Measurements from ENCODE around the gene CEP78. TPM values are rescaled to one million over a fixed set of nuclear protein-coding genes. Genes with fewer than 3 reads are reported as not detected.

CEP78 gene
- total RNA-seq, 1 experiment from 2014 or later: 23.8 TPM

DNA sequence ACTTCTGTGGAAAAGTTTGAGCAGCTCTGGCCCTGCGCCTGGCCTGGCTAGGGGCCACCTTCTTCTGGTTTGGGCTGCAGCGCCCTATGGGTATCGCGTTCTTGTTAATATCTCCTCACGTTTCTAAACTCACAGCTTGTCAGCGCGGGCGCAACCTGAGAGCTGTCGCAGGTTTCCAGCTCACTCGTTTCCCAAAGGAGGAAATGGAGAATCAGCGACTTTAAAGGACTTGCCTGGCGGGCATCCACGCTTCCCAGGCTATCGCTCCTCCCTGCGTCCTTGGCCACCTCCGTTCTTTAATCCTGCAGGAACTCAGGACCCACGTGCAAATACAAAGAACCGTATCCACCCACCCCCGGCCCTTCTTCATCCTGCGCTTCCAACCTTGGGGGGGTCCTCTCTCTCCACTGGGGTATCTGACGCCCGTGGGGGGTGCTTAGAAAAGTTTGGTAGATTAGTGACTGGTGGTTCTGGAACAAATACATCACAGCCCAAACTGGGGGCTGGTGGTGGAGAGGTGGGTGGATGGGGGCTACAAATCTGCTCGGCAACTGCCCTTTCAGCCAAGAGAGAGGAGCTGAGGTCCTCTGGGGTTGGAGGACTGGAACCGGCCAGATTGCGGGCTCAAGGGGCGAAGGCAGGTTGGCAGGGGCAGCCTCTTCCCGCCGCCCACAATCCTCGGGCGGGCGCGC lies 60.5 kb downstream of the CEP78 start:
- in situ Hi-C loops (cut with HindIII; ENCODE audit: low pct_unique_long_range_greater_than_20kb, low sequenced_read_pairs): no loop called here

DNA sequence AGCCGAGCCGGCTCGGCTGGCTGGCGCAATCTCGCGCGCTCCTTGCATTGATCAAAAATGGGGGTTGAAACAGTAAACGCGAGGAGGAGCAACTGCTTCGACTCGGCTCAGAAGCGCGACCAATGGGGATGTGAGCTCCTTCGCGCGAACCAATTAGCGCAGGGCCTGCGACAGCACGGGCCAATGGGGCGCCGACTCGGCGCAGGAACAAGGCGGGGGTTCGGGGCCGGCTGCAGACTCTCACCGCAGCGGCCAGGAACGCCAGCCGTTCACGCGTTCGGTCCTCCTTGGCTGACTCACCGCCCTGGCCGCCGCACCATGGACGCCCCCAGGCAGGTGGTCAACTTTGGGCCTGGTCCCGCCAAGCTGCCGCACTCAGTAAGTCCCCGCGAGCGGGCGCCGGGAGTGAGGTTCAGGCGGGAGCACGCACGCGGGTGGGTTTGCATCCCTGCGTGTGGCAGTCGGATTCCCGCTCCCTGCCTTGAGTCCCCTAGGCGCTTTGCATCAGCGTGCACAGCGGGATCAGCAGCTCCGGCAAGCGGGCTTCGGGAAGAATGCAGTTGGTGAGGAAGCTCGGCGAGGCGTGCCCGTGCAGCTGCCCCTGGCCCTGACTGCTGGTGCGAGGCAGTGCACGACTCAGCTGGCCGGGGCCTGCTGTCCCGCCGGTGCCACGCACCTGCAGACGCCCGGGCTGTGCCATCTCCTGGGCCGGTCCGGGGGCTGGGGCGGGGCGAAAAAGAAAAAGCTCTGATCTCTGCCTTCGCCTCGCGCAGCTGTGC lies 61.2 kb downstream of the CEP78 start, which contains the start of gene PSAT1:
PSAT1 (plus strand) TSS at position 233 of the 779 bp plus-strand sequence; CDS start at position 319, 86 bp downstream.
- in situ Hi-C loops (cut with HindIII; ENCODE audit: low pct_unique_long_range_greater_than_20kb, low sequenced_read_pairs): no loop called here

More for the DNA sequence above, 60.5 kb downstream of the CEP78 start:
- peak; percentile 44 for DNase-seq (ENCODE audit: low read depth, low spot score)

GRCh38 chr9:78297672-78297961 lies 61.7 kb downstream of the CEP78 start:
- in situ Hi-C loops (cut with HindIII; ENCODE audit: low pct_unique_long_range_greater_than_20kb, low sequenced_read_pairs): no loop called here
- peak; percentile 63 for DNase-seq (ENCODE audit: low read depth, low spot score)

More for the DNA sequence above, 61.2 kb downstream of the CEP78 start, which contains the start of gene PSAT1:
- DNase-seq (ENCODE audit: low read depth, low spot score): peak; percentile 97

DNA sequence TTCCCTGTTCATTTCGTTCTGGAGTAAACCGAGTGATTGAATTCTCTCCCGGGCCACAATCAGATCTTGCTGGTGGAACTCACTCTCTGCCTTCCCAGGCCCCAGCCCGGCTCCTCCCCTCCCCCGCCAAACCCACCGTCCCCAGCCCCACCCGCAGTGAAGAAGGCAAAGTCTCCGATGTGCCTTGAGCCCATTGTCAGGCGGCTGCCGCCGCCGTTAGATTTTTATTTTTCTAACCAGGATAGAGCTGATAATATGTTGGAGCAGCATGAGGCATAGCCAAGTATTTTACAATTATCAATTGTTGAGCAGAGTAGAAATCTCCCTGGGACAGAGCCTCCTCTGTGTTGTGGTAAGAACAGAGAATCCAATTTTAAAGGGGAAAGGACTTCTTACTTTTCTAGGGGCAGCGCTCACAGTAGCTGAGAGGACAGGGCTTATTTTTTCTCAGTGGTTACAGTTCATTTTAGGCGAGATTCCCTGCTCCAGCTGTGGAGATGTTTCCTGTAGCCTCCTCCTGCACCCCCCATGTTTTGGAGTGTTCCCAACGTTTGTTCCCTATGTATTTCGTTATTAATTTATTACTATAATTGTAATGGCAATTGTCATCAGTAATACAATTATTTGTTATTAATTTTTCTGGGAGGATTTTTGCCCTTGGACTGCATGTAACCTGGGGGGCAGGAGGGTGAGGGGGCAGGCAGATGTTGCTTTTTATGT lies 62.3 kb downstream of the CEP78 start:
- DNase-seq (ENCODE audit: low read depth, low spot score): peak; percentile 55
- in situ Hi-C loops (cut with HindIII; ENCODE audit: low pct_unique_long_range_greater_than_20kb, low sequenced_read_pairs): no loop called here

GRCh38 chr9:78300209-78300608 lies 64.3 kb downstream of the CEP78 start:
- in situ Hi-C loops (cut with HindIII; ENCODE audit: low pct_unique_long_range_greater_than_20kb, low sequenced_read_pairs): no loop called here
- no peak for DNase-seq (ENCODE audit: low read depth, low spot score)

DNA sequence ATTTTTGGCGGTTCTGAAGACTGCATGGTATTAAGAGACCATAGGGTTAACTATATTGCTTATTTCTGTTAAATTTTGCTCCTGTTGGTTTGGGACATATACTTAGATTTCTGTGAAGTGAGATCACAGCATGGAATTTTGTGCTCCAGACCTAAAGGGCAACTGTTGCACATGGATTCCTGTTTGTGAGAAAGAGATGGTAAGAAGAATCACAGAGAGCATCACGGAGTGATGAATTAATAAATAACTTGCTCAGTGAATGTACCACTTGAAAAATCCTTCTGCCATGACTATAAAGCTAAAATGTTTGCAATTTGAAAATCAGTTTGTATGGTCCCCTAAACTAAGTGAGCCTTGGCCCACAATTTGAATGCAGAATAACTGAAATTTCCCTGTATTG lies 65.6 kb downstream of the CEP78 start:
- DNase-seq (ENCODE audit: low read depth, low spot score): no peak
- in situ Hi-C loops (cut with HindIII; ENCODE audit: low pct_unique_long_range_greater_than_20kb, low sequenced_read_pairs): no loop called here

DNA sequence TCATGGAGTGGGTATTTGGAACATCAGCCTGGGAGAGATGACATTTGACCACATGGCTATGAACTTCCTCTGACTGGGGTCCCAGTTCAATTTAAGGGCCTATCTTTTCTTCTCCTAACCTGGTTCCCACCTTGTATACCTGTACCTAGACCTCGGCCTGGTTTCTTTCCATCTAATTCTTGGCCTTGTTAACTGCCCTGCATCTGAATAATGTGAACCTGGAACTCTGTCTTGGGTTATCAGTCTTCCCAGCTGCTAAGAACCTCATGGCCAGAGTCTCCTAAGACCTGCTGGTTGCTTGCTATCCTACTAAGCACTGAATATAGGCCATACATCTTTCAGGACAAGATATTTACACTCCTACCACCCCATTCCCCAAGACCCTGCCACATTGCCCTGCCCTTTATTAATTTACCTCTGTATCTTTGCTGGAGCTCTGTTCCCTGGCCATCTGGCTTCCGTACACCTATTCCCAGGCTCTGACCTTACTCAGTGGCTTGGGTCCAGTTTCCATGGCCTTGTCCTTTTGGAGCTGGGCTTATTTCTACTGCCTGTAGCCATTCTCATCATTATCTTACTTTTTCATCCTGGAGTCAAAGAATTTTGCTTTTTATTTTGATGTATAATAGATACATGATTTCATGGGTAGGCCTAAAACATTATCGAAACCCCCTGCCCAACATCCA lies 67.6 kb downstream of the CEP78 start:
- in situ Hi-C loops (cut with HindIII; ENCODE audit: low pct_unique_long_range_greater_than_20kb, low sequenced_read_pairs): no loop called here
- DNase-seq (ENCODE audit: low read depth, low spot score): no peak

DNA sequence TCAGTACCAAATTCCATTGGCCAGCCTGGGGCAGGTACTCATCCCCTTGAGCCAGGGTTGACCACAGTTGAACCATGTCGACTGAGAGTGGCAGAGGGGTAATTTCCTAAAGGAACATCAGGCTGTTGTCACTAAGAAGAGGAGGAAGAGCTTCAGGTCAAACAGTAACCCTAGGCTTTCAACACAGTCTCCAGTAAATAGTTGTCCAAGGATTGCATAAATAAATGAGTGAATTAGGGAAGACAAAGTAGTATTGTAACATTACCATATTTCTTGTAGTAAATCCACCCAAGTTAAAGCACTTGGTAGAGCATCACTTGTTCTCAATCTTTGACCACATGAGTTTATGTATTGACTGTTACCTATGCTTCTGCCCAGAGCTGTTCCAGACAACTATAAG lies 68.5 kb downstream of the CEP78 start:
- in situ Hi-C loops (cut with HindIII; ENCODE audit: low pct_unique_long_range_greater_than_20kb, low sequenced_read_pairs): no loop called here
- no peak for DNase-seq (ENCODE audit: low read depth, low spot score)

DNA sequence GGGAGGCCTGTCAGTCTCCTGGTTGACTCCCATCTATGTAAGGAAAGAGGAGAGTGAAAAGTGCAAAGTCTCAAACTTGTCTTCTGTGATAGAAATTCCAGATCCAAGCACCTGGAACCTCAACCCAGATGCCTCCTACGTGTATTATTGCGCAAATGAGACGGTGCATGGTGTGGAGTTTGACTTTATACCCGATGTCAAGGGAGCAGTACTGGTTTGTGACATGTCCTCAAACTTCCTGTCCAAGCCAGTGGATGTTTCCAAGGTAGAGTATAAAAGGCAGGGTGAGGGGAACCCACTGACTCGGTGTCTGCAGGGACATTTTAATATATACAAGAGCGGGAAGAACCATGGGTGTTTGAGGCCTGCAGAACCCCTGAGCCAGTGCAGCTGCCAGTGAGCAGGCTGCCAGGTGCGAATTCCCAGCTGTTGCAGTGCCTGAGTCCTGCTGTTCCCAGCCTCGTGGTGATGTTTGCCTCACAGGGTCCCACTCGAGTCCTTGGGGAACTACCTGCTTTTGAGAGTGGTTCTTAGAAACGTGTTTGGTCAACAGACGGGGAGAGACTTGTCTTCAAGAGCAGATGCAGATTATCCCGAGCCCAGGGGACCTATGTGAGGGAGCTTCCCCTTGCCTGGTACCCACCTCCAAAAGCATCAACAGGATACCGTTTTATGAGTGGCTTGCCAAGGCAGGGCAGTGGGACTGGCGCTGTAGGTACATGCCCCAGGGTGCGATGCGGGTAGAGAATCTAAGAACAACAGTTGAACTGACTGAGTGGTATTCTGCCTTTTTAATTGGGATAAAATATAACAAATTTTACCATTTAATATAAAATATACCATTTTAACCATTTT lies 70.6 kb downstream of the CEP78 start:
- no peak for DNase-seq (ENCODE audit: low read depth, low spot score)
- in situ Hi-C loops (cut with HindIII; ENCODE audit: low pct_unique_long_range_greater_than_20kb, low sequenced_read_pairs): no loop called here

DNA sequence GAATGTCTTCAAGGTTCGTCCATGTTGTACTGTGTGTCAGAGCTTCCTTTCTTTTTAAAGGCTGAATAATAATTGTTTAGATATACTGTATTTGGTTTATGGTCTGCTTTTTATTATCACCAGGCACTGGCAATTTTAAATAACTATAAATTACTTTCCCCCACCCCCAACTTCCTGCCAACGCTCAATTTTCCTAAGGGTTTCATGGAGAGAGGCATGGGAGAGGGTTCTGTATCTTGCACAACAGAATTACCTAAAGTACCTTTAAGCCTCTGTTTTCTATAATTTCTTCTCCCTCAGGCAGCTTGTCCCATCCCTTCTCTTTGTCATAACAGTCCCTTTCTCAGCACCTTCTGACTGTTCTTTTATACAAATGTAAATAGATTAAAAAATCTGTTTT lies 71.5 kb downstream of the CEP78 start:
- no peak for DNase-seq (ENCODE audit: low read depth, low spot score)
- in situ Hi-C loops (cut with HindIII; ENCODE audit: low pct_unique_long_range_greater_than_20kb, low sequenced_read_pairs): no loop called here

GRCh38 chr9:78309066-78309465 lies 73.2 kb downstream of the CEP78 start:
- no peak for DNase-seq (ENCODE audit: low read depth, low spot score)
- in situ Hi-C loops (cut with HindIII; ENCODE audit: low pct_unique_long_range_greater_than_20kb, low sequenced_read_pairs): no loop called here

- in situ Hi-C loops (cut with HindIII; ENCODE audit: low pct_unique_long_range_greater_than_20kb, low sequenced_read_pairs): no loop called here
Observed at GRCh38 chr9:78311075-78311474, 75.2 kb downstream of the CEP78 start.

DNA sequence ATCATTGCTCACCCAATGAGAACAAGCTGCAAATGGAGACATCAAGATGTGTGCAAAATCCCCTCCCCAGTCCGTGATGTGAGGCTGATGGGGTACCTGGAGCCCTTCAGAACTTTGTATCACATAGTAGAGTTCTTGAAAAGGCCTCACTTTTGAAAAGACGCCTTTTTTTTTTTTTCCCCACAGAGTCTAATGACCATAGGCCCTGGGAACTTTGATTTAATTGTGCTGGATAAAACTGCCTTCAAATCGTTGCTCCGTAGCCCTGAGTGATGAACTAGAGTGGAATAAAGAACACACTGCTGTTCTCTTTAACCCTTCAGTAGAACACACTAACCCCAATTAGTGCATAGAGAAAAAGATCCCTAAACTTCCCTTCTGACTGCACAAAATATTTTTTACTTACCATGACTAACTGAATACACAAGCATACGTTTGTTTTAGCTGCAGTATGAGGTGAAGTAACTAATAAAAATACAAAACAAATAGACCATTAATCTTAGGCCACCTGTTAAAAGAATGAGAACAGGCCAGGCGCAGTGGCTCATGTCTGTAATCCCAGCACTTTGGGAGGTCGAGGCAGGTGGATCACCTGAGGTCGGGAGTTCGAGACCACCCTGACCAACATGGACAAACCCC lies 76.1 kb downstream of the CEP78 start:
- no peak for DNase-seq (ENCODE audit: low read depth, low spot score)
- in situ Hi-C loops (cut with HindIII; ENCODE audit: low pct_unique_long_range_greater_than_20kb, low sequenced_read_pairs): no loop called here

More at GRCh38 chr9:78311075-78311474, 75.2 kb downstream of the CEP78 start:
- DNase-seq (ENCODE audit: low read depth, low spot score): no peak

DNA sequence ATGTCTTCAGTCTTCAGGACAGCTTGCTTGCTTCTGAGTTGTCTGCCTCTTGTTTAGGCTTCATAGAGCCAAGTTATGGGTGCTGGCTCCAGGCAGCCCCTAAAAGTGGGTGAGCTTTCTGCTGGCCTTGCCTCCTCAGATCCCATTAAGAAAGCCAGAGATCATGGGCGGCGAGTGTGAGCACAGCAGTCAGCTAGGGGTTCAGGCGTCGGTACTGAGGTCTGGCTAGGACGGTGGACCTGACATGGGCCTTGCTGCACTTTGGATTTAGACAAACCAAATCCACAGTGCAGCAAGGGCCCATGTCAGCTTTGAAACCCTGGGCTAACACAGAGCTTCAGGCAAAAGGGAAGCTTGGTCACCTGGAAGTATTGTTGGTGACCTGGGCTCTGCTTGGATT lies 78.7 kb downstream of the CEP78 start:
- in situ Hi-C loops (cut with HindIII; ENCODE audit: low pct_unique_long_range_greater_than_20kb, low sequenced_read_pairs): no loop called here
- no peak for DNase-seq (ENCODE audit: low read depth, low spot score)

DNA sequence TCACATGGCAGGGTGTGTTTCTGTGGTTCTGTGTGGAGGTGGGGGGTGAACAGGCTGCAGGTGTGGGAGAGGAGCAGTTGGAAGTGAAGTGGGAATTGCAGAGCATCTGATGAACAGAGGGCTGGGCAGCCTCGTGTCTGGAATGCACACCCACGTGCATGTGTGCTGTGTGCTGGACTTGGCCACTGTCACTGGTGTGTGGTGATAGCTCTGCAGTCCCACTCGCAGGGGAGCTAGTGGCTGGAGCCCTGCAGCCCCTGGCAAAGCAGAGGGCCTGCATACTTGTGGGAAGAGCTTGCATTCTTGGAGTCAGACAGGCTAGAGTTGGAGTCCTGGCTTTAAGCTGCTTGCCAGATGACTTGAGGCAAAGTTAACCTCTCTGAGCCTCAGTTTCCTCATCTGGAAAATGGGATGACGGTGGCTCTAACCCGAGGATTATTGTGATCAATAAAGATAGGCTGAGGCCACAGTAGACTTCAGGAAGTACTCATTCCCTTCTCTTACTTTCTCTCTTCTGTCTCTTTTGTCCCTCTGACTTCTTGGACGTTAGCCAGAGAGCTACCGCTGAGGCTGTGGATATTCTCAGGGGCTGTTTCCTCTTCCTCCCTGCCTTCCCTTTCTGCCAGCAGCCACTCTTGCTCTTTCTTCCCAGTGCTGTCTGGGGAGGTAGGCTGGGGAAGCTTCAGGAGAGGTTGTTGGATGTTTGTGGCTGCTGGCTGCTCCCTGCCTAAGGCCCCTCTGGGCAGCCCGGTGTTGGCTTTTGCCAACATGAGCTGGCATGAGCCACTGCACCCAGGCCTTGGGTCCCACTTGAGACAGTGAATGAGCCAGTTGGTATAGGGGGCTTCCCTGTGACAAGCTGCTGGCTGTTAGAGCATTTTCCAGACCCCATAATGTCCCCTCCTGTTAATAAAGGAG lies 79.3 kb downstream of the CEP78 start:
- in situ Hi-C loops (cut with HindIII; ENCODE audit: low pct_unique_long_range_greater_than_20kb, low sequenced_read_pairs): no loop called here
- DNase-seq (ENCODE audit: low read depth, low spot score): no peak

All from SK-MEL-5 (cell line).